Hepatocyte (in vitro differentiated cells): ENCODE data around the gene MEGF10.

Experiments
- CTCF ChIP-seq: fragments of 200-600 bp; sonication (generic); IDR thresholded peaks from 2 replicates; pipeline ENCODE4 v1.5.1; 2016; ENCODE audit warnings: antibody characterized with exemption, mild to moderate bottlenecking; ENCODE audit not compliant: poor library complexity
- EZH2 ChIP-seq: fragments of 200-600 bp; sonication (generic); IDR thresholded peaks from 2 replicates; pipeline ENCODE4 v1.6.1; 2016; ENCODE audit warnings: antibody characterized with exemption, mild to moderate bottlenecking, borderline replicate concordance
- EZH2phosphoT487 ChIP-seq: fragments of 200-600 bp; sonication (generic); IDR thresholded peaks from one replicate; pipeline ENCODE4 v1.6.1; 2018; ENCODE audit warnings: antibody characterized with exemption, mild to moderate bottlenecking, low read depth, moderate library complexity; ENCODE audit not compliant: unreplicated experiment, severe bottlenecking

- no peak for TF ChIP-seq CTCF
- no peak for TF ChIP-seq EZH2
- TF ChIP-seq EZH2phosphoT487 = no peak
Measured at GRCh38 chr5:127412698-127413097, 122.1 kb downstream of the MEGF10 start.
